HepG2 (cell line): ENCODE measurements around the gene ZBED5. TPM values are rescaled to one million over a fixed set of nuclear protein-coding genes. Genes with fewer than 3 reads are reported as not detected.

ENCODE experiments used
- FOXO1 ChIP-seq: sonication (generic); formaldehyde crosslinking; IDR thresholded peaks from 2 replicates; pipeline ENCODE4 v1.4.0; 2020; ENCODE audit warnings: missing genetic modification reagents
- GPBP1L1 ChIP-seq: sonication (generic); formaldehyde crosslinking; IDR thresholded peaks from 2 replicates; pipeline ENCODE4 v1.5.0; 2020; ENCODE audit warnings: mild to moderate bottlenecking, missing genetic modification reagents
- RARG ChIP-seq: sonication (generic); formaldehyde crosslinking; IDR thresholded peaks from 2 replicates; pipeline ENCODE4 v1.4.0; 2020; ENCODE audit warnings: low read depth, mild to moderate bottlenecking, missing genetic modification reagents
- SNAPC4 ChIP-seq: sonication (generic); formaldehyde crosslinking; IDR thresholded peaks from 2 replicates; pipeline ENCODE4 v1.4.0; 2020; ENCODE audit warnings: mild to moderate bottlenecking, missing genetic modification reagents
- ZBTB4 ChIP-seq: sonication (generic); formaldehyde crosslinking; IDR thresholded peaks from 2 replicates; pipeline ENCODE4 v1.4.0; 2020; ENCODE audit warnings: missing genetic modification reagents, mild to moderate bottlenecking, borderline replicate concordance
- ZNF547 ChIP-seq: sonication (generic); formaldehyde crosslinking; IDR thresholded peaks from 2 replicates; pipeline ENCODE4 v1.5.1; 2020; ENCODE audit warnings: mild to moderate bottlenecking, missing genetic modification reagents
- ZNF569 ChIP-seq: sonication (generic); formaldehyde crosslinking; IDR thresholded peaks from 2 replicates; pipeline ENCODE4 v1.5.0; 2020; ENCODE audit warnings: mild to moderate bottlenecking, missing genetic modification reagents, moderate library complexity, borderline replicate concordance
- ZNF724P ChIP-seq: sonication (generic); formaldehyde crosslinking; IDR thresholded peaks from 2 replicates; pipeline ENCODE4 v1.8.0; 2022; ENCODE audit warnings: missing genetic modification reagents, borderline replicate concordance
- polyA plus RNA-seq, 8 experiments: library from polyadenylated mRNA; depleted of rRNA in 3 of 8; stranded (reverse) in 7 of 8; unstranded in 1 of 8; fragments of >200 nt; fragmentation: Illumina TruSeq in 4 of 8; extraction: Trizol in 4 of 8; gene quantifications; 2 replicates each; pipeline versions ENCODE4 v1.2.1 to v1.2.3, GENCODE V29; 2011 to 2016; ENCODE audit warnings: low read depth in 4 of 8, missing spikeins in 1 of 8, mixed read lengths in 1 of 8; ENCODE audit not compliant: insufficient read depth in 1 of 8
- total RNA-seq, 5 experiments: library from RNA; depleted of rRNA; stranded (reverse); fragments of >200 nt; fragmentation: Illumina TruSeq; extraction: Trizol; gene quantifications; 2 replicates each; pipeline ENCODE4 v1.2.3, GENCODE V29; 2016; ENCODE audit warnings: low read depth in 1 of 5

ZBED5 gene
- total and polyA plus RNA-seq, 2 of the 13 experiments (the other 11 are each of a cell fraction or from before 2014, with no cell fraction given): 18.2 to 38.6 TPM

- TF ChIP-seq ZNF547 (no peak), ZNF724P (no peak), SNAPC4 (CRISPR knock-in tag) (no peak), FOXO1 (no peak), GPBP1L1 (no peak), RARG (CRISPR knock-in tag) (no peak), ZNF569 (CRISPR knock-in tag) (no peak), ZBTB4 (no peak)
These were observed 10.5 kb upstream of the ZBED5 start (continued) for GRCh38 chr11:10868352-10868751.
